OCI-LY1 (cell line): ENCODE results near the gene MARF1.

Source experiments
- H2AFZ ChIP-seq: fragments of 200-600 bp; sonication (generic), shearing (Covaris generic); 2 replicates; pipeline ENCODE4 v1.6.0; 2014; ENCODE audit warnings: antibody characterized with exemption, mild to moderate bottlenecking, low read length
- H3F3A ChIP-seq: fragments of 200-600 bp; sonication (generic), shearing (Covaris generic); 2 replicates; pipeline ENCODE4 v1.6.0; 2014; ENCODE audit warnings: mild to moderate bottlenecking, antibody characterized with exemption, low read length, moderate library complexity; ENCODE audit not compliant: insufficient read depth
- H3K27ac ChIP-seq: fragments of 200-600 bp; sonication (generic); 2 replicates; pipeline ENCODE4 v1.5.1; 2014; ENCODE audit warnings: low read length, mixed run types, mild to moderate bottlenecking, low read depth; ENCODE audit not compliant: poor library complexity, severe bottlenecking
- H3K27me3 ChIP-seq: fragments of 200-600 bp; sonication (generic); 2 replicates; pipeline ENCODE4 v1.6.0; 2014; ENCODE audit warnings: antibody characterized with exemption, mild to moderate bottlenecking, low read length, moderate library complexity; ENCODE audit not compliant: insufficient read depth
- H3K36me3 ChIP-seq: fragments of 200-600 bp; sonication (generic); 2 replicates; pipeline ENCODE4 v1.6.1; 2014; ENCODE audit warnings: mild to moderate bottlenecking, antibody characterized with exemption, low read length, moderate library complexity, mixed read lengths; ENCODE audit not compliant: insufficient read depth
- H3K4me1 ChIP-seq: fragments of 200-600 bp; sonication (generic); 2 replicates; pipeline ENCODE4 v1.5.1; 2014; ENCODE audit warnings: mild to moderate bottlenecking, low read length, moderate library complexity; ENCODE audit not compliant: insufficient read depth, severe bottlenecking
- H3K4me2 ChIP-seq: fragments of 200-600 bp; sonication (generic), shearing (Covaris generic); 2 replicates; pipeline ENCODE4 v1.6.1; 2014; ENCODE audit warnings: low read length
- H3K4me3 ChIP-seq: fragments of 200-600 bp; sonication (generic); 2 replicates; pipeline ENCODE4 v1.5.1; 2014; ENCODE audit warnings: low read length, low read depth, mild to moderate bottlenecking, mixed read lengths; ENCODE audit not compliant: poor library complexity, severe bottlenecking
- H3K79me2 ChIP-seq: fragments of 200-600 bp; shearing (Covaris generic); 2 replicates; pipeline ENCODE4 v1.6.1; 2016; ENCODE audit warnings: mixed run types, low read length, mixed read lengths; ENCODE audit not compliant: insufficient read depth
- H3K9ac ChIP-seq: fragments of 200-600 bp; sonication (generic), shearing (Covaris generic); 2 replicates; pipeline ENCODE4 v1.6.1; 2014; ENCODE audit warnings: mild to moderate bottlenecking, low read length, mixed read lengths
- H3K9me2 ChIP-seq: fragments of 200-600 bp; sonication (generic), shearing (Covaris generic); 2 replicates; pipeline ENCODE4 v1.6.1; 2014; ENCODE audit warnings: low read depth, mild to moderate bottlenecking, low read length, mixed read lengths
- H3K9me3 ChIP-seq: fragments of 200-600 bp; shearing (Covaris generic); 2 replicates; pipeline ENCODE4 v1.6.1; 2014; ENCODE audit warnings: low read length, mixed read lengths
- H4K20me1 ChIP-seq: fragments of 200-600 bp; sonication (generic), shearing (Covaris generic); 2 replicates; pipeline ENCODE4 v1.6.0; 2016; ENCODE audit warnings: mild to moderate bottlenecking, low read length; ENCODE audit not compliant: insufficient read depth
- EZH2 ChIP-seq: fragments of 200-600 bp; sonication (generic), shearing (Covaris generic); IDR thresholded peaks from 2 replicates; pipeline ENCODE4 v1.8.0; 2017; ENCODE audit warnings: borderline replicate concordance, mixed run types, mild to moderate bottlenecking, antibody characterized with exemption, low read length, moderate library complexity, mixed read lengths
- TF ChIP-seq, protein P1 (sequence below): fragments of 200-600 bp; sonication (generic), shearing (Covaris generic); IDR thresholded peaks from 2 replicates; pipeline ENCODE4 v1.5.1; 2017; ENCODE audit warnings: mild to moderate bottlenecking, antibody characterized with exemption, low read length, moderate library complexity, mixed read lengths

Gene MARF1

DNA sequence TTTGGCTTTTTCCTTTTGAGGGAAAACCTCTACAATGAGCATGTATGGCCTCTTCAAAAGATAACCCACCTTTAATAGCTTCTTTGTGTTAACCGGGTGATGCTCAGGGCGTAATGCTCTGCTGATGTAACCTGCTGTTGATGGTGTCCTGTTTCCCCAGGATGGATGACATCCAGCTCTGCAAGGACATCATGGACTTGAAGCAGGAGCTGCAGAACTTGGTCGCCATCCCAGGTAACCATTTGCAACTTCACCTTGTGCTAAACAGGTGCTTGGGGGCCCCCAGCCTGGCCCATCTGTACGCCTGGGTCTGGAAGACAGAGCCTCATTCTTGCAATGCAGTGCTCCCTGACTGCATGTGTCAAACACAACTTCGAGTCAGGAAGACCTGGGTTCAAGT is 75.1 kb downstream of the MARF1 start:
- peaks cover 5% of the 10 kb centered on the region for H3K27me3 ChIP-seq
- H3K4me1 ChIP-seq = no peaks in the 10 kb centered on the region
- no peak overlapping the region for H2AFZ ChIP-seq
- H4K20me1 ChIP-seq = no peaks in the 10 kb centered on the region
- H3K79me2 ChIP-seq = no peaks in the 10 kb centered on the region
- H3K4me2 ChIP-seq = no peak overlapping the region
- H3K9me3 ChIP-seq = no peaks in the 10 kb centered on the region
- no peak overlapping the region for H3K9ac ChIP-seq
- no peaks in the 10 kb centered on the region for H3F3A ChIP-seq
- H3K27ac ChIP-seq = no peak overlapping the region
- H3K36me3 ChIP-seq = no peaks in the 10 kb centered on the region
- H3K4me3 ChIP-seq = no peak overlapping the region
- no peaks in the 10 kb centered on the region for H3K9me2 ChIP-seq
- TF ChIP-seq, protein P1, sequence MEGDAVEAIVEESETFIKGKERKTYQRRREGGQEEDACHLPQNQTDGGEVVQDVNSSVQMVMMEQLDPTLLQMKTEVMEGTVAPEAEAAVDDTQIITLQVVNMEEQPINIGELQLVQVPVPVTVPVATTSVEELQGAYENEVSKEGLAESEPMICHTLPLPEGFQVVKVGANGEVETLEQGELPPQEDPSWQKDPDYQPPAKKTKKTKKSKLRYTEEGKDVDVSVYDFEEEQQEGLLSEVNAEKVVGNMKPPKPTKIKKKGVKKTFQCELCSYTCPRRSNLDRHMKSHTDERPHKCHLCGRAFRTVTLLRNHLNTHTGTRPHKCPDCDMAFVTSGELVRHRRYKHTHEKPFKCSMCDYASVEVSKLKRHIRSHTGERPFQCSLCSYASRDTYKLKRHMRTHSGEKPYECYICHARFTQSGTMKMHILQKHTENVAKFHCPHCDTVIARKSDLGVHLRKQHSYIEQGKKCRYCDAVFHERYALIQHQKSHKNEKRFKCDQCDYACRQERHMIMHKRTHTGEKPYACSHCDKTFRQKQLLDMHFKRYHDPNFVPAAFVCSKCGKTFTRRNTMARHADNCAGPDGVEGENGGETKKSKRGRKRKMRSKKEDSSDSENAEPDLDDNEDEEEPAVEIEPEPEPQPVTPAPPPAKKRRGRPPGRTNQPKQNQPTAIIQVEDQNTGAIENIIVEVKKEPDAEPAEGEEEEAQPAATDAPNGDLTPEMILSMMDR = no peak
- TF ChIP-seq EZH2 = no peak

DNA sequence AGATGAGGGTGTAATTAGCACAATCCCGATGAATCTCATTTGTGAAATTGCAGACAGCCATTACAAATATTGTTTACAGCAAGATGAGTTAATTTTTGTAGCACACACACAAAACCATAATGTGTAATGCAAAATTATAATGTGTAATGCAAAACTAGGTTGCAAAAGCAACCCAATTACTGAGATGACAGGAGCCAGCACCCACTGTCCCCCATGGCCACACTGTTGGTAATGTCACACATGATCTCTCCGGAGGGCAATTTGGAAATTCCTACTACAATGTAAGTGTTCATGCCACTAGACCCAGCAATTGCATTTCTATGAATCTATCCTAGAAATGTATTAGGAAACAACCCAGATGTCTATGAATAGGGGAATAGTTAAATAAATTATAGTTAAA is 76.9 kb downstream of the MARF1 start:
- TF ChIP-seq EZH2 = no peak
- TF ChIP-seq, protein P1 = no peak
- Histone ChIP-seq H3K4me2 (no peak overlapping the region), H3K36me3 (no peaks in the 10 kb centered on the region), H3K4me1 (no peaks in the 10 kb centered on the region), H3K9me3 (no peaks in the 10 kb centered on the region), H3K27ac (no peak overlapping the region), H4K20me1 (no peaks in the 10 kb centered on the region), H3K9ac (no peak overlapping the region), H3K79me2 (no peaks in the 10 kb centered on the region), H3K27me3 (no peaks in the 10 kb centered on the region), H2AFZ (no peak overlapping the region), H3K9me2 (no peaks in the 10 kb centered on the region), H3F3A (no peaks in the 10 kb centered on the region), H3K4me3 (no peak overlapping the region)

DNA sequence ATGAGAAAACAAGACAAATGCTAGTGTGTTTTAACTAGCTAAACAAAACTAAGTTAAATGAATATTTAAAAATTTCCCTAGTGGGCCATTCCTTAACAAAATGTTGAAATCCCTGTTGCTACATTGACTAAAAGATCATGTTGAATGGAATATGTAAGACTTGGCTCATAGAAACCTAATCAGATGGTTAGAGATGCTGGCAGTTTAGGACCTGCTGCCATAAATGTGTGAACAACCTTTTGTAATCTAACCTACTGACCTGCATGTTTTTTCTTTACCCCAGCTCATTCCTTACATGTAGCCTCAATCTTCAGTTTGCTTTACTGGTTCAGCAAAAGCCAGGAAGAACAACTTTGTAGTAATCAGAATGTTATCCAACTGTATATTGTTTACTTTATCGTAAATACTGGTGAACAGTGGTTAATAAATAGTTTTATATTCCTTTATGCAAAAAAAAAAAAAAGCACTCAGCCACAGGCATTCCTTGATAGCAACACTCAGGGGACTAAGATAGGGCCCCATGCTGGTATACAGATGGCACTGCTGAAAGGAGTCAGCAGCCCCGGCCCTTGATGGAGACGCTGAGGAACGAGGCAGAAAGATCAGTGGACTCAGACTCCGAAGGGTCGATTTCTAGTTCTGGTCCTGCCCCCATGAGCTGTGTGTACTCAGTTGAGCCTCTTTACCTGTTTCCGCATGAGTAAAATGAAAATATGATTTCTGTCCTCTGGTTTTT is 78.2 kb downstream of the MARF1 start:
- no peaks in the 10 kb centered on the region for H3K9me3 ChIP-seq
- no peak overlapping the region for H2AFZ ChIP-seq
- no peaks in the 10 kb centered on the region for H3K4me1 ChIP-seq
- no peaks in the 10 kb centered on the region for H3K36me3 ChIP-seq
- H3K27ac ChIP-seq = no peak overlapping the region
- H4K20me1 ChIP-seq = no peaks in the 10 kb centered on the region
- TF ChIP-seq EZH2 = no peak
- TF ChIP-seq, protein P1 = no peak
- no peaks in the 10 kb centered on the region for H3K79me2 ChIP-seq
- H3K4me3 ChIP-seq = no peak overlapping the region
- no peak overlapping the region for H3K4me2 ChIP-seq
- no peak overlapping the region for H3K9ac ChIP-seq
- no peaks in the 10 kb centered on the region for H3K9me2 ChIP-seq
- no peaks in the 10 kb centered on the region for H3K27me3 ChIP-seq
- no peaks in the 10 kb centered on the region for H3F3A ChIP-seq
